ENCODE measurements around the gene SCRT2. TPM values are rescaled to one million over a fixed set of nuclear protein-coding genes. Genes with fewer than 3 reads are reported as not detected.

SCRT2 gene
- polyA plus RNA-seq, 1 of the 3 experiments (the other 2 are of a cell fraction): not detected

DNA sequence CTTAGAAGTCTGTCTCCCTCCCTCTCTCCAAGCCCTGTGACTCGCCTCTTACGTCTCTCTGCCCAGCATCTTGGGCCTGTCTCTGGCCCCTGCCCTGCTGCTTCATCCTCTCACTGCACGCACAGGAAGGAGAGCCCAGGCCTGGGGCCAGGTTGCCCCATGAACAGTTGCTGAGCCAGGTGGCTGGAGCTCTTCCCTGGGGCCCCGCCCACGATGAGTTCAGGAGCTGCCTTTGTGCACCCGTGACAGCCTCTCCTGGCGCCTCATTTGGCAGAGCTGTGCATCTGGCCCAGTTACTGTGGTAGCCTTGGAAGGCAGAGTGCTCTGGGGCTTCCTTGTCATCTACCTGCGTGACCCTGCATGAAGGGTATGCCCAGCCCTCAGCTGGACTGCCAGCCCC lies 48.2 kb upstream of the SCRT2 start:
- H3K36me3 ChIP-seq (replicated peaks in 1 of 2; ENCODE audit: control insufficient read depth in 1 of 2, insufficient read depth in 2 of 2, low read length in 1 of 2): no peaks in the 10 kb centered on the region
- no peaks in the 10 kb centered on the region for H3K9me2 ChIP-seq
- no peak for TF ChIP-seq TEAD4 (IDR thresholded peaks at IDR 0.05; ENCODE audit: borderline replicate concordance, insufficient read depth)
- TF ChIP-seq RCOR1 (IDR thresholded peaks at IDR 0.05; ENCODE audit: low read length): no peak
- TF ChIP-seq TCF12 (IDR thresholded peaks at IDR 0.05): no peak
- no peak for TF ChIP-seq YY1 (IDR thresholded peaks at IDR 0.05; ENCODE audit: low read depth)
- TF ChIP-seq GABPA (IDR thresholded peaks at IDR 0.05; ENCODE audit: low read depth): no peak
- no peak for TF ChIP-seq SIN3A (IDR thresholded peaks at IDR 0.05; ENCODE audit: borderline replicate concordance, low read depth, low read length)
- no peak for TF ChIP-seq RAD21 (IDR thresholded peaks at IDR 0.05; ENCODE audit: low read length)
- TF ChIP-seq, protein P1, sequence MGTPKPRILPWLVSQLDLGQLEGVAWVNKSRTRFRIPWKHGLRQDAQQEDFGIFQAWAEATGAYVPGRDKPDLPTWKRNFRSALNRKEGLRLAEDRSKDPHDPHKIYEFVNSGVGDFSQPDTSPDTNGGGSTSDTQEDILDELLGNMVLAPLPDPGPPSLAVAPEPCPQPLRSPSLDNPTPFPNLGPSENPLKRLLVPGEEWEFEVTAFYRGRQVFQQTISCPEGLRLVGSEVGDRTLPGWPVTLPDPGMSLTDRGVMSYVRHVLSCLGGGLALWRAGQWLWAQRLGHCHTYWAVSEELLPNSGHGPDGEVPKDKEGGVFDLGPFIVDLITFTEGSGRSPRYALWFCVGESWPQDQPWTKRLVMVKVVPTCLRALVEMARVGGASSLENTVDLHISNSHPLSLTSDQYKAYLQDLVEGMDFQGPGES (IDR thresholded peaks at IDR 0.05; ENCODE audit: low read depth, low read length): no peak
- TF ChIP-seq, protein P2, sequence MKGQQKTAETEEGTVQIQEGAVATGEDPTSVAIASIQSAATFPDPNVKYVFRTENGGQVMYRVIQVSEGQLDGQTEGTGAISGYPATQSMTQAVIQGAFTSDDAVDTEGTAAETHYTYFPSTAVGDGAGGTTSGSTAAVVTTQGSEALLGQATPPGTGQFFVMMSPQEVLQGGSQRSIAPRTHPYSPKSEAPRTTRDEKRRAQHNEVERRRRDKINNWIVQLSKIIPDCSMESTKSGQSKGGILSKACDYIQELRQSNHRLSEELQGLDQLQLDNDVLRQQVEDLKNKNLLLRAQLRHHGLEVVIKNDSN (IDR thresholded peaks at IDR 0.05; ENCODE audit: borderline replicate concordance, low read depth): no peak
- TF ChIP-seq NRF1 (IDR thresholded peaks at IDR 0.05; ENCODE audit: low read depth, low read length): no peak
- TF ChIP-seq RXRA (IDR thresholded peaks at IDR 0.05; ENCODE audit: borderline replicate concordance, low read depth): no peak
- TF ChIP-seq NFIC (IDR thresholded peaks at IDR 0.05; ENCODE audit: borderline replicate concordance): no peak
- no peak for TF ChIP-seq MXI1 (IDR thresholded peaks at IDR 0.05; ENCODE audit: low read depth, low read length)
- TF ChIP-seq TAF1 (IDR thresholded peaks at IDR 0.05; ENCODE audit: borderline replicate concordance, low read depth, low read length): no peak
- no peak for TF ChIP-seq ELF1 (IDR thresholded peaks at IDR 0.05)
- TF ChIP-seq, protein P3, sequence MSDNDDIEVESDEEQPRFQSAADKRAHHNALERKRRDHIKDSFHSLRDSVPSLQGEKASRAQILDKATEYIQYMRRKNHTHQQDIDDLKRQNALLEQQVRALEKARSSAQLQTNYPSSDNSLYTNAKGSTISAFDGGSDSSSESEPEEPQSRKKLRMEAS (IDR thresholded peaks at IDR 0.05; ENCODE audit: low read depth): no peak
- TF ChIP-seq JUND (IDR thresholded peaks at IDR 0.05): no peak
- no peak for TF ChIP-seq RFX5 (IDR thresholded peaks at IDR 0.05; ENCODE audit: low read length)
- TF ChIP-seq, protein P4, sequence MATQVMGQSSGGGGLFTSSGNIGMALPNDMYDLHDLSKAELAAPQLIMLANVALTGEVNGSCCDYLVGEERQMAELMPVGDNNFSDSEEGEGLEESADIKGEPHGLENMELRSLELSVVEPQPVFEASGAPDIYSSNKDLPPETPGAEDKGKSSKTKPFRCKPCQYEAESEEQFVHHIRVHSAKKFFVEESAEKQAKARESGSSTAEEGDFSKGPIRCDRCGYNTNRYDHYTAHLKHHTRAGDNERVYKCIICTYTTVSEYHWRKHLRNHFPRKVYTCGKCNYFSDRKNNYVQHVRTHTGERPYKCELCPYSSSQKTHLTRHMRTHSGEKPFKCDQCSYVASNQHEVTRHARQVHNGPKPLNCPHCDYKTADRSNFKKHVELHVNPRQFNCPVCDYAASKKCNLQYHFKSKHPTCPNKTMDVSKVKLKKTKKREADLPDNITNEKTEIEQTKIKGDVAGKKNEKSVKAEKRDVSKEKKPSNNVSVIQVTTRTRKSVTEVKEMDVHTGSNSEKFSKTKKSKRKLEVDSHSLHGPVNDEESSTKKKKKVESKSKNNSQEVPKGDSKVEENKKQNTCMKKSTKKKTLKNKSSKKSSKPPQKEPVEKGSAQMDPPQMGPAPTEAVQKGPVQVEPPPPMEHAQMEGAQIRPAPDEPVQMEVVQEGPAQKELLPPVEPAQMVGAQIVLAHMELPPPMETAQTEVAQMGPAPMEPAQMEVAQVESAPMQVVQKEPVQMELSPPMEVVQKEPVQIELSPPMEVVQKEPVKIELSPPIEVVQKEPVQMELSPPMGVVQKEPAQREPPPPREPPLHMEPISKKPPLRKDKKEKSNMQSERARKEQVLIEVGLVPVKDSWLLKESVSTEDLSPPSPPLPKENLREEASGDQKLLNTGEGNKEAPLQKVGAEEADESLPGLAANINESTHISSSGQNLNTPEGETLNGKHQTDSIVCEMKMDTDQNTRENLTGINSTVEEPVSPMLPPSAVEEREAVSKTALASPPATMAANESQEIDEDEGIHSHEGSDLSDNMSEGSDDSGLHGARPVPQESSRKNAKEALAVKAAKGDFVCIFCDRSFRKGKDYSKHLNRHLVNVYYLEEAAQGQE (IDR thresholded peaks at IDR 0.05; ENCODE audit: low read depth, low read length): no peak
- no peak overlapping the region for H3K4me2 ChIP-seq
- H3K9me3 ChIP-seq: no peaks in the 10 kb centered on the region
- no peaks in the 10 kb centered on the region; a peak in 1 of 4 replicates for H3K4me1 ChIP-seq (ENCODE audit: control insufficient read depth in 1 of 2, insufficient read depth in 2 of 2, low read depth in 1 of 2, low read length in 1 of 2)
- peaks cover 8% of the 10 kb centered on the region; the same call in 1 of the 2 replicates for H3K27me3 ChIP-seq (ENCODE audit: insufficient read depth)
- ChIA-PET POLR2A (interaction anchor here (1.0 kb wide), 1 partner anchor 72 kb away, joined by 5 read pairs; no protein-coding TSS in a partner anchor), CTCF (interaction anchor here (2.1 to 3.4 kb wide), 4 partner anchors 15 to 162 kb away, joined by 5 to 13 read pairs (median 7); no protein-coding TSS in a partner anchor)
- no peak overlapping the region for H2AFZ ChIP-seq (ENCODE audit: low read depth)
- no peaks in the 10 kb centered on the region for H4K20me1 ChIP-seq (ENCODE audit: insufficient read depth)
- H3F3A ChIP-seq (replicated peaks; ENCODE audit: insufficient read depth): no peaks in the 10 kb centered on the region
- WGBS (ENCODE audit: low lambda C conversion rate): 46% methylated on average over 8 of the region's 8 CpGs
- no peaks in the 10 kb centered on the region for H3K79me2 ChIP-seq (ENCODE audit: insufficient read depth)
- H3K4me3 ChIP-seq (ENCODE audit: low read depth in 2 of 2, low read length in 1 of 2): no peak overlapping the region
- DNase-seq: no peak
- H3K27ac ChIP-seq (ENCODE audit: low read depth in 2 of 2, low read length in 1 of 2): no peak overlapping the region
- no peak overlapping the region for H3K9ac ChIP-seq

All from SK-N-SH (cell line).